GM12878 (cell line): ENCODE data around the gene TAPBPL. TPM values are rescaled to one million over a fixed set of nuclear protein-coding genes. Genes with fewer than 3 reads are reported as not detected.

Experiments
- ATAC-seq: fragments of 200-7000 bp; cut with Tn5 transposase; 3 replicates; pipeline ENCODE4 v1.9.1; 2020; ENCODE audit warnings: mild to moderate bottlenecking, moderate library complexity
- BruUV-seq: library from RNA; stranded (reverse); fragments of 400-500 nt; replicated peaks from 2 replicates; lab custom pipeline; 2021; lab: Mats Ljungman, UMichigan
- CTCF ChIA-PET: fragments of 300-600 bp; sonication (Branson Sonifier 250); formaldehyde crosslinking; extraction: SDS; loops from one replicate; lab custom pipeline; 2021; ENCODE audit warnings: inconsistent platforms; lab: Yijun Ruan, JAX
- POLR2A ChIA-PET: fragments of 350-600 bp; formaldehyde crosslinking; extraction: SDS; loops from one replicate; lab custom pipeline; 2021; ENCODE audit warnings: inconsistent platforms; lab: Charles Lee
- RAD21 ChIA-PET: fragments of 300-600 bp; sonication (Branson Sonifier 250); formaldehyde crosslinking; loops from one replicate; lab custom pipeline; 2023; ENCODE audit warnings: antibody characterized with exemption; ENCODE audit not compliant: unreplicated experiment; lab: Charles Lee
- SMC1A ChIA-PET: fragments of 300-600 bp; sonication (Branson Sonifier 250); formaldehyde crosslinking; loops from one replicate; lab custom pipeline; 2023; ENCODE audit not compliant: unreplicated experiment, uncharacterized antibody; lab: Charles Lee
- DNase-seq: peaks from one replicate; pipeline ENCODE4 v3.0.0-alpha.2; 2011; ENCODE audit warnings: low read depth, low spot score
- FAIRE-seq: peaks from 3 replicates; lab custom pipeline; 2011; peaks lifted over from hg19 to GRCh38; lab: Jason Lieb, UNC
- H2AFZ ChIP-seq: 2 replicates; pipeline ENCODE4 v1.6.0; 2011; ENCODE audit warnings: low read depth, low read length, control low read depth; ENCODE audit not compliant: control insufficient read depth
- H3K27ac ChIP-seq: 2 replicates; pipeline ENCODE4 v1.5.1; 2011; ENCODE audit warnings: control low read depth; ENCODE audit not compliant: control insufficient read depth, insufficient read depth
- H3K27me3 ChIP-seq, 2 experiments: replicated peaks in 1 of 2; 2 replicates each; pipeline versions ENCODE4 v1.6.0 to v1.6.1; 2011; ENCODE audit warnings: low read length in 1 of 2; ENCODE audit not compliant: control insufficient read depth in 2 of 2, insufficient read depth in 2 of 2
- H3K36me3 ChIP-seq, 2 experiments: 2 replicates each; pipeline ENCODE4 v1.5.1; 2011; ENCODE audit warnings: low read length in 1 of 2; ENCODE audit not compliant: control insufficient read depth in 2 of 2, insufficient read depth in 2 of 2
- H3K4me1 ChIP-seq: 2 replicates; pipeline ENCODE4 v1.6.1; 2011; ENCODE audit warnings: mild to moderate bottlenecking, low read length, moderate library complexity, mixed read lengths; ENCODE audit not compliant: control insufficient read depth, insufficient read depth
- H3K4me2 ChIP-seq: 2 replicates; pipeline ENCODE4 v1.6.0; 2011; ENCODE audit warnings: control low read depth; ENCODE audit not compliant: control insufficient read depth, insufficient read depth
- H3K4me3 ChIP-seq: fragments of 200-600 bp; sonication (generic); 2 replicates; pipeline ENCODE4 v1.5.1; 2016
- H3K79me2 ChIP-seq: 2 replicates; pipeline ENCODE4 v1.6.0; 2011; ENCODE audit warnings: low read length; ENCODE audit not compliant: control insufficient read depth, insufficient read depth
- H3K9ac ChIP-seq: 2 replicates; pipeline ENCODE4 v1.8.0; 2011; ENCODE audit warnings: low read length, control low read depth, mixed read lengths; ENCODE audit not compliant: control insufficient read depth, insufficient read depth
- H3K9me3 ChIP-seq: replicated peaks from 3 replicates; pipeline ENCODE4 v1.5.1; 2011; ENCODE audit warnings: mild to moderate bottlenecking, low read length; ENCODE audit not compliant: control insufficient read depth, insufficient read depth
- H4K20me1 ChIP-seq: 2 replicates; pipeline ENCODE4 v1.6.0; 2011; ENCODE audit not compliant: control insufficient read depth, insufficient read depth
- CBX3 ChIP-seq: fragments of 200-600 bp; sonication (generic); IDR thresholded peaks from 2 replicates; pipeline ENCODE4 v1.6.1; 2016; ENCODE audit warnings: low read depth, borderline replicate concordance
- HCFC1 ChIP-seq: fragments of 150-350 bp; IDR thresholded peaks from 2 replicates; pipeline ENCODE4 v1.6.1; 2014; ENCODE audit warnings: low read length
- LARP7 ChIP-seq: fragments of 450-650 bp; IDR thresholded peaks from 2 replicates; pipeline ENCODE4 v1.6.1; 2017; ENCODE audit warnings: mild to moderate bottlenecking
- MYC ChIP-seq: IDR thresholded peaks from 2 replicates; pipeline ENCODE4 v1.6.1; 2011; ENCODE audit warnings: mild to moderate bottlenecking, low read length, moderate library complexity, inconsistent platforms; ENCODE audit not compliant: insufficient read depth, insufficient replicate concordance, insufficient read length, severe bottlenecking
- NFYA ChIP-seq: IDR thresholded peaks from 2 replicates; pipeline ENCODE4 v1.6.1; 2011; ENCODE audit warnings: low read depth, mild to moderate bottlenecking, low read length, improper control_type of control experiment, borderline replicate concordance
- POLR2AphosphoS5 ChIP-seq: IDR thresholded peaks from 2 replicates; pipeline ENCODE4 v1.6.1; 2011; ENCODE audit warnings: mild to moderate bottlenecking, low read length, inconsistent platforms
- RAD51 ChIP-seq: fragments of 450-650 bp; IDR thresholded peaks from 2 replicates; pipeline ENCODE4 v1.6.1; 2016; ENCODE audit warnings: moderate library complexity, mild to moderate bottlenecking, inconsistent platforms
- SIN3A ChIP-seq: IDR thresholded peaks from 2 replicates; pipeline ENCODE4 v1.6.1; 2012; ENCODE audit warnings: low read depth, low read length, improper control_type of control experiment
- SP1 ChIP-seq: IDR thresholded peaks from one replicate; pipeline ENCODE4 v1.6.1; 2011; ENCODE audit warnings: low read depth, low read length
- TCF12 ChIP-seq: IDR thresholded peaks from 2 replicates; pipeline ENCODE4 v1.6.1; 2011; ENCODE audit warnings: low read depth, mild to moderate bottlenecking, low read length
- ZNF274 ChIP-seq: IDR thresholded peaks from one replicate; pipeline ENCODE4 v1.8.0; 2011; ENCODE audit not compliant: insufficient read length, insufficient read depth
- WGBS: methylation state at CpG from one replicate; pipeline ENCODE4 v1.1.6; 2016; ENCODE audit warnings: low lambda C conversion rate; ENCODE audit not compliant: insufficient replicate concordance, insufficient coverage; ENCODE audit errors: missing lambda C conversion rate; 5-methylcytosine and 5-hydroxymethylcytosine counted together
- in situ Hi-C: fragments of 300-500 bp; cut with MboI; formaldehyde crosslinking; loops from 9 replicates; pipeline ENCODE4 v1.14.3; 2018; ENCODE audit warnings: mixed read lengths
- intact Hi-C: fragments of 100-400 bp; cut with micrococcal nuclease; formaldehyde crosslinking; loops from one replicate; pipeline ENCODE4 v1.14.2; 2022; ENCODE audit not compliant: unreplicated experiment
- polyA plus RNA-seq, 11 experiments: library from polyadenylated mRNA; depleted of rRNA in 4 of 11; unstranded in 6 of 11; stranded (reverse) in 5 of 11; fragments of >200 nt; fragmentation: Nextera tagmentation in 4 of 11; fragmentation: Illumina TruSeq in 1 of 11; extraction: Ambion mirVana in 4 of 11; extraction: Trizol in 1 of 11; gene quantifications; 1 replicate in 1 of 11; 2 replicates in 10 of 11; pipeline versions ENCODE4 v1.2.1 to v1.2.3, GENCODE V29; 2011 to 2016; ENCODE audit warnings: inconsistent platforms in 2 of 11, missing spikeins in 2 of 11, low read depth in 1 of 11
- total RNA-seq, 4 experiments: library from RNA; depleted of rRNA in 3 of 4; stranded (reverse); fragments of >200 nt in 3 of 4; fragmentation: Illumina TruSeq in 1 of 4; extraction: Trizol in 1 of 4; gene quantifications; 2 replicates each; pipeline versions ENCODE4 v1.2.1 to v1.2.3, GENCODE V29; 2013 to 2021
- TF ChIP-seq, protein P1 (sequence below): IDR thresholded peaks from 2 replicates; pipeline ENCODE4 v1.6.1; 2012; ENCODE audit warnings: low read length, inconsistent platforms
- TF ChIP-seq, protein P2 (sequence below): IDR thresholded peaks from 2 replicates; pipeline ENCODE4 v1.6.1; 2012; ENCODE audit warnings: low read depth, low read length, improper control_type of control experiment
- TF ChIP-seq, protein P3 (sequence below): IDR thresholded peaks from 2 replicates; pipeline ENCODE4 v1.6.1; 2012; ENCODE audit warnings: low read depth, low read length, improper control_type of control experiment
- TF ChIP-seq, protein P4 (sequence below): IDR thresholded peaks from 2 replicates; pipeline ENCODE4 v1.6.1; 2011; ENCODE audit warnings: low read depth, mild to moderate bottlenecking, low read length, moderate library complexity, borderline replicate concordance; ENCODE audit errors: extremely low read depth
- TF ChIP-seq, protein P5 (sequence below): fragments of 450-650 bp; IDR thresholded peaks from 2 replicates; pipeline ENCODE4 v1.6.1; 2017; ENCODE audit warnings: mild to moderate bottlenecking, moderate library complexity

TAPBPL gene
- total and polyA plus RNA-seq, 10 of the 15 experiments (the other 5 are each of a cell fraction or from before 2014, with no cell fraction given): 12.4 to 45.0 (median 29.9) TPM

DNA sequence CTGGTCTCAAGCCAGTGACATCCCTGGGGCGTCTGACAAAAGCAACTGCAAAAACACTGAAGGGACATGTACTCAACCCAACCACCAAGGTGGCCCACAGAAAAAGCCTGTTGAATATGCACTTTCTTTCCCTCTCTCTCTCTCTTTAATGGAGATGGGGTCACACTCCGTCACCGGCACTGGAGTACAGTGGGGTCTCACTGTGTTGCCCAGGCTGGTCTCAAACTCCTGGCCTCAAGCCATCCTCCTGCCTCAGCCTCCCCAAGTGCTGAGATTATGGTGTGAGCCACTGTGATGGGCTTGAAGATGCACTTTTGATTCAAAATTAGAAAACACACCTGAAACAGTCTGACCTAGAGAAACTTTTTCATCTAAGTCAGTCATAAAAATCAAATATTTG lies 14.3 kb upstream of the TAPBPL start:
- Histone ChIP-seq H3K27me3 (no peaks in the 10 kb centered on the region), H3K36me3 (no peaks in the 10 kb centered on the region), H3K27ac (no peak overlapping the region), H3K4me1 (peaks cover 42% of the 10 kb centered on the region), H3K4me2 (no peak overlapping the region), H3K9me3 (no peaks in the 10 kb centered on the region), H4K20me1 (no peaks in the 10 kb centered on the region), H3K79me2 (peaks cover 7% of the 10 kb centered on the region), H3K9ac (no peak overlapping the region), H2AFZ (no peak overlapping the region), H3K4me3 (no peak overlapping the region)
- BruUV-seq: no TSS peak
- DNase-seq (no peak), FAIRE-seq (no peak), ATAC-seq (no peak)
- SMC1A ChIA-PET: interaction anchor here (1.3 to 1.8 kb wide), 3 partner anchors 9 to 24 kb away, joined by 5 to 7 read pairs (median 5); partner anchors contain the start of gene TAPBPL
- TF ChIP-seq MYC: no peak
- TF ChIP-seq NFYA: no peak
- TF ChIP-seq, protein P1, sequence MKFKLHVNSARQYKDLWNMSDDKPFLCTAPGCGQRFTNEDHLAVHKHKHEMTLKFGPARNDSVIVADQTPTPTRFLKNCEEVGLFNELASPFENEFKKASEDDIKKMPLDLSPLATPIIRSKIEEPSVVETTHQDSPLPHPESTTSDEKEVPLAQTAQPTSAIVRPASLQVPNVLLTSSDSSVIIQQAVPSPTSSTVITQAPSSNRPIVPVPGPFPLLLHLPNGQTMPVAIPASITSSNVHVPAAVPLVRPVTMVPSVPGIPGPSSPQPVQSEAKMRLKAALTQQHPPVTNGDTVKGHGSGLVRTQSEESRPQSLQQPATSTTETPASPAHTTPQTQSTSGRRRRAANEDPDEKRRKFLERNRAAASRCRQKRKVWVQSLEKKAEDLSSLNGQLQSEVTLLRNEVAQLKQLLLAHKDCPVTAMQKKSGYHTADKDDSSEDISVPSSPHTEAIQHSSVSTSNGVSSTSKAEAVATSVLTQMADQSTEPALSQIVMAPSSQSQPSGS: no peak
- TF ChIP-seq, protein P2, sequence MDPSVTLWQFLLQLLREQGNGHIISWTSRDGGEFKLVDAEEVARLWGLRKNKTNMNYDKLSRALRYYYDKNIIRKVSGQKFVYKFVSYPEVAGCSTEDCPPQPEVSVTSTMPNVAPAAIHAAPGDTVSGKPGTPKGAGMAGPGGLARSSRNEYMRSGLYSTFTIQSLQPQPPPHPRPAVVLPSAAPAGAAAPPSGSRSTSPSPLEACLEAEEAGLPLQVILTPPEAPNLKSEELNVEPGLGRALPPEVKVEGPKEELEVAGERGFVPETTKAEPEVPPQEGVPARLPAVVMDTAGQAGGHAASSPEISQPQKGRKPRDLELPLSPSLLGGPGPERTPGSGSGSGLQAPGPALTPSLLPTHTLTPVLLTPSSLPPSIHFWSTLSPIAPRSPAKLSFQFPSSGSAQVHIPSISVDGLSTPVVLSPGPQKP: no peak
- no peak for TF ChIP-seq CBX3
- no peak for TF ChIP-seq HCFC1
- no peak for TF ChIP-seq SP1
- TF ChIP-seq SIN3A: no peak
- no peak for TF ChIP-seq LARP7
- TF ChIP-seq POLR2AphosphoS5: no peak
- TF ChIP-seq RAD51: no peak
- TF ChIP-seq, protein P3, sequence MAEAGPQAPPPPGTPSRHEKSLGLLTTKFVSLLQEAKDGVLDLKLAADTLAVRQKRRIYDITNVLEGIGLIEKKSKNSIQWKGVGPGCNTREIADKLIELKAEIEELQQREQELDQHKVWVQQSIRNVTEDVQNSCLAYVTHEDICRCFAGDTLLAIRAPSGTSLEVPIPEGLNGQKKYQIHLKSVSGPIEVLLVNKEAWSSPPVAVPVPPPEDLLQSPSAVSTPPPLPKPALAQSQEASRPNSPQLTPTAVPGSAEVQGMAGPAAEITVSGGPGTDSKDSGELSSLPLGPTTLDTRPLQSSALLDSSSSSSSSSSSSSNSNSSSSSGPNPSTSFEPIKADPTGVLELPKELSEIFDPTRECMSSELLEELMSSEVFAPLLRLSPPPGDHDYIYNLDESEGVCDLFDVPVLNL: no peak
- TF ChIP-seq ZNF274: no peak
- TF ChIP-seq, protein P4, sequence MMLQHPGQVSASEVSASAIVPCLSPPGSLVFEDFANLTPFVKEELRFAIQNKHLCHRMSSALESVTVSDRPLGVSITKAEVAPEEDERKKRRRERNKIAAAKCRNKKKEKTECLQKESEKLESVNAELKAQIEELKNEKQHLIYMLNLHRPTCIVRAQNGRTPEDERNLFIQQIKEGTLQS: no peak
- TF ChIP-seq, protein P5, sequence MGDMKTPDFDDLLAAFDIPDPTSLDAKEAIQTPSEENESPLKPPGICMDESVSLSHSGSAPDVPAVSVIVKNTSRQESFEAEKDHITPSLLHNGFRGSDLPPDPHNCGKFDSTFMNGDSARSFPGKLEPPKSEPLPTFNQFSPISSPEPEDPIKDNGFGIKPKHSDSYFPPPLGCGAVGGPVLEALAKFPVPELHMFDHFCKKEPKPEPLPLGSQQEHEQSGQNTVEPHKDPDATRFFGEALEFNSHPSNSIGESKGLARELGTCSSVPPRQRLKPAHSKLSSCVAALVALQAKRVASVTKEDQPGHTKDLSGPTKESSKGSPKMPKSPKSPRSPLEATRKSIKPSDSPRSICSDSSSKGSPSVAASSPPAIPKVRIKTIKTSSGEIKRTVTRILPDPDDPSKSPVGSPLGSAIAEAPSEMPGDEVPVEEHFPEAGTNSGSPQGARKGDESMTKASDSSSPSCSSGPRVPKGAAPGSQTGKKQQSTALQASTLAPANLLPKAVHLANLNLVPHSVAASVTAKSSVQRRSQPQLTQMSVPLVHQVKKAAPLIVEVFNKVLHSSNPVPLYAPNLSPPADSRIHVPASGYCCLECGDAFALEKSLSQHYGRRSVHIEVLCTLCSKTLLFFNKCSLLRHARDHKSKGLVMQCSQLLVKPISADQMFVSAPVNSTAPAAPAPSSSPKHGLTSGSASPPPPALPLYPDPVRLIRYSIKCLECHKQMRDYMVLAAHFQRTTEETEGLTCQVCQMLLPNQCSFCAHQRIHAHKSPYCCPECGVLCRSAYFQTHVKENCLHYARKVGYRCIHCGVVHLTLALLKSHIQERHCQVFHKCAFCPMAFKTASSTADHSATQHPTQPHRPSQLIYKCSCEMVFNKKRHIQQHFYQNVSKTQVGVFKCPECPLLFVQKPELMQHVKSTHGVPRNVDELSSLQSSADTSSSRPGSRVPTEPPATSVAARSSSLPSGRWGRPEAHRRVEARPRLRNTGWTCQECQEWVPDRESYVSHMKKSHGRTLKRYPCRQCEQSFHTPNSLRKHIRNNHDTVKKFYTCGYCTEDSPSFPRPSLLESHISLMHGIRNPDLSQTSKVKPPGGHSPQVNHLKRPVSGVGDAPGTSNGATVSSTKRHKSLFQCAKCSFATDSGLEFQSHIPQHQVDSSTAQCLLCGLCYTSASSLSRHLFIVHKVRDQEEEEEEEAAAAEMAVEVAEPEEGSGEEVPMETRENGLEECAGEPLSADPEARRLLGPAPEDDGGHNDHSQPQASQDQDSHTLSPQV: no peak
- no peak for TF ChIP-seq TCF12
- in situ Hi-C loops: no loop called here
- POLR2A ChIA-PET: interaction anchor here (17.5 kb wide), 1 partner anchor 24 kb away, joined by 384 read pairs; no protein-coding TSS in a partner anchor
- RAD21 ChIA-PET: interaction anchor here (17.1 kb wide), 1 partner anchor 25 kb away, joined by 319 read pairs; no protein-coding TSS in a partner anchor
- whole genome bisulfite sequencing: 94% methylated on average over 3 of the region's 3 CpGs
- intact Hi-C loops: no loop called here
- CTCF ChIA-PET: interaction anchor here (1.2 kb wide), 1 partner anchor 34 kb away, joined by 4 read pairs; the partner anchor contains the start of gene VAMP1
